PC-9 (cell line): ENCODE measurements around the gene BRSK2. TPM values are rescaled to one million over a fixed set of nuclear protein-coding genes. Genes with fewer than 3 reads are reported as not detected.
"Not testable (repeated sequence)": the region's sequence is repeated elsewhere in the genome, so short reads cannot be mapped to it uniquely, and the experiment has no call there.

ENCODE experiments used
- BruUV-seq: library from RNA; stranded (reverse); fragments of 400-500 nt; replicated peaks from 2 replicates; lab custom pipeline; 2021; lab: Mats Ljungman, UMichigan
- CTCF ChIA-PET: fragments of 300-600 bp; sonication (Branson Sonifier 250); formaldehyde crosslinking; loops from one replicate; lab custom pipeline; 2022; ENCODE audit warnings: antibody characterized with exemption; lab: Charles Lee
- POLR2A ChIA-PET: fragments of 300-600 bp; sonication (Branson Sonifier 250); formaldehyde crosslinking; loops from one replicate; lab custom pipeline; 2022; ENCODE audit warnings: antibody characterized with exemption; ENCODE audit not compliant: unreplicated experiment; lab: Charles Lee
- DNase-seq, 2 experiments: peaks; one replicate each; pipeline versions ENCODE4 v3.0.0 to v3.0.0-alpha.2; 2015 to 2022; ENCODE audit warnings: mixed read lengths in 1 of 2
- H2AFZ ChIP-seq: fragments of 200-600 bp; sonication (generic); 2 replicates; pipeline ENCODE4 v1.8.1; 2017; ENCODE audit warnings: antibody characterized with exemption
- H3F3A ChIP-seq: fragments of 200-600 bp; sonication (generic); 2 replicates; pipeline ENCODE4 v1.8.1; 2017; ENCODE audit warnings: antibody characterized with exemption, mild to moderate bottlenecking, low read depth; ENCODE audit not compliant: insufficient read depth
- H3K27ac ChIP-seq: fragments of 200-600 bp; sonication (generic); 2 replicates; pipeline ENCODE4 v1.6.1; 2016; ENCODE audit warnings: mixed run types
- H3K27me3 ChIP-seq: fragments of 200-600 bp; sonication (generic); 2 replicates; pipeline ENCODE4 v1.6.1; 2016; ENCODE audit warnings: low read depth, mixed run types; ENCODE audit not compliant: insufficient read depth
- H3K36me3 ChIP-seq: fragments of 200-600 bp; sonication (generic); 2 replicates; pipeline ENCODE4 v1.6.1; 2016; ENCODE audit warnings: low read depth, mixed run types
- H3K4me1 ChIP-seq: fragments of 200-600 bp; sonication (generic); replicated peaks from 2 replicates; pipeline ENCODE4 v1.6.1; 2016; ENCODE audit warnings: mixed run types; ENCODE audit not compliant: insufficient read depth
- H3K4me2 ChIP-seq: fragments of 200-600 bp; sonication (generic); 2 replicates; pipeline ENCODE4 v1.6.1; 2017; ENCODE audit warnings: mixed run types
- H3K4me3 ChIP-seq: fragments of 200-600 bp; sonication (generic); 2 replicates; pipeline ENCODE4 v1.6.1; 2016; ENCODE audit warnings: mixed run types
- H3K79me2 ChIP-seq: fragments of 200-600 bp; sonication (generic); 2 replicates; pipeline ENCODE4 v1.6.1; 2017; ENCODE audit warnings: low read depth, mixed run types
- H3K9me2 ChIP-seq: fragments of 200-600 bp; sonication (generic); 2 replicates; pipeline ENCODE4 v1.8.1; 2017; ENCODE audit warnings: mild to moderate bottlenecking; ENCODE audit not compliant: insufficient read depth
- H3K9me3 ChIP-seq: fragments of 200-600 bp; sonication (generic); 2 replicates; pipeline ENCODE4 v1.8.1; 2016; ENCODE audit warnings: low read depth; ENCODE audit not compliant: insufficient read depth
- H4K20me1 ChIP-seq: fragments of 200-600 bp; sonication (generic); 2 replicates; pipeline ENCODE4 v1.8.1; 2017; ENCODE audit not compliant: insufficient read depth
- EZH2 ChIP-seq: fragments of 200-600 bp; sonication (generic); IDR thresholded peaks from 2 replicates; pipeline ENCODE4 v1.8.0; 2017; ENCODE audit warnings: antibody characterized with exemption, low read depth
- intact Hi-C: fragments of 100-400 bp; cut with micrococcal nuclease; formaldehyde crosslinking; loops from one replicate; pipeline ENCODE4 v1.10.0; 2022; ENCODE audit not compliant: unreplicated experiment
- total RNA-seq: library from RNA; stranded (reverse); gene quantifications from 2 replicates; pipeline ENCODE4 v1.2.3, GENCODE V29; 2021
- TF ChIP-seq, protein P1 (sequence below): fragments of 200-600 bp; sonication (generic); conservative IDR thresholded peaks from 2 replicates; pipeline ENCODE4 v1.6.1; 2017; ENCODE audit warnings: mixed run types, antibody characterized with exemption, mild to moderate bottlenecking, moderate library complexity

Gene BRSK2
- total RNA-seq, 1 experiment from 2014 or later = 2.9 TPM

DNA sequence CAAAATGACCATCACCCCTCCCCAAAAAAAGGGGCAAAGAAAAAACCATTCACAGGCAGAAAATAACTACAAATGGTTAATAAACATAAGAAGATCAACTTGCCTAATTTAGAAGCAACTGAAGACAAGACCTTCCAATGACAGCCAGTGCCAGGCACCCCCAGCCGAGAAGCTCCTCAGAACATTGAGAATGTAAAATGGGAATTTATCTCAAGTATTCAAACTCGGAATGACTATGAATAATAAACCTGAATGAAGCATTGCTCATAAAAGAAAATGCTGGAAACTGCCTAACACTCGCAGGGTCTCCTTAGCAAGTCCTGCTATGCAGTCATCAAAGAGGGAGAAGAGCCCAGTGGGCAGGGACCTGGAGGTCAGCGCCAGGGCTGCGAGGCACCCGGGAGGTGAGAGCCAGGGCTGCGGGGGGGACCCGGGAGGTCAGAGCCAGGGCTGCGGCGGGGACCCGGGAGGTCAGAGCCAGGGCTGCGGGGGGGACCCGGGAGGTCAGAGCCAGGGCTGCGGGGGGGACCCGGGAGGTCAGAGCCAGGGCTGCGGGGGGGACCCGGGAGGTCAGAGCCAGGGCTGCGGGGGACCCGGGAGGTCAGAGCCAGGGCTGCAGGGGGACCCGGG lies 120.0 kb downstream of the BRSK2 start:
- no TSS peak for BruUV-seq
- H3K36me3 ChIP-seq = no peaks in the 10 kb centered on the region
- CTCF ChIA-PET = no interaction called here
- H3K4me3 ChIP-seq = no peak overlapping the region
- DNase-seq = no peak
- no peaks in the 10 kb centered on the region for H3K9me2 ChIP-seq
- intact Hi-C loops = no loop called here
- H3F3A ChIP-seq = peaks cover 10% of the 10 kb centered on the region; the same call in 1 of the 2 replicates
- H3K27me3 ChIP-seq = no peaks in the 10 kb centered on the region
- no peaks in the 10 kb centered on the region for H3K9me3 ChIP-seq
- no peak overlapping the region for H3K27ac ChIP-seq
- no peak overlapping the region for H3K4me2 ChIP-seq
- no peak for TF ChIP-seq EZH2
- TF ChIP-seq, protein P1, sequence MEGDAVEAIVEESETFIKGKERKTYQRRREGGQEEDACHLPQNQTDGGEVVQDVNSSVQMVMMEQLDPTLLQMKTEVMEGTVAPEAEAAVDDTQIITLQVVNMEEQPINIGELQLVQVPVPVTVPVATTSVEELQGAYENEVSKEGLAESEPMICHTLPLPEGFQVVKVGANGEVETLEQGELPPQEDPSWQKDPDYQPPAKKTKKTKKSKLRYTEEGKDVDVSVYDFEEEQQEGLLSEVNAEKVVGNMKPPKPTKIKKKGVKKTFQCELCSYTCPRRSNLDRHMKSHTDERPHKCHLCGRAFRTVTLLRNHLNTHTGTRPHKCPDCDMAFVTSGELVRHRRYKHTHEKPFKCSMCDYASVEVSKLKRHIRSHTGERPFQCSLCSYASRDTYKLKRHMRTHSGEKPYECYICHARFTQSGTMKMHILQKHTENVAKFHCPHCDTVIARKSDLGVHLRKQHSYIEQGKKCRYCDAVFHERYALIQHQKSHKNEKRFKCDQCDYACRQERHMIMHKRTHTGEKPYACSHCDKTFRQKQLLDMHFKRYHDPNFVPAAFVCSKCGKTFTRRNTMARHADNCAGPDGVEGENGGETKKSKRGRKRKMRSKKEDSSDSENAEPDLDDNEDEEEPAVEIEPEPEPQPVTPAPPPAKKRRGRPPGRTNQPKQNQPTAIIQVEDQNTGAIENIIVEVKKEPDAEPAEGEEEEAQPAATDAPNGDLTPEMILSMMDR = no peak
- no peak overlapping the region for H2AFZ ChIP-seq
- H3K79me2 ChIP-seq = no peaks in the 10 kb centered on the region
- H3K4me1 ChIP-seq = no peaks in the 10 kb centered on the region
- peaks cover 47% of the 10 kb centered on the region for H4K20me1 ChIP-seq
- POLR2A ChIA-PET = no interaction called here

DNA sequence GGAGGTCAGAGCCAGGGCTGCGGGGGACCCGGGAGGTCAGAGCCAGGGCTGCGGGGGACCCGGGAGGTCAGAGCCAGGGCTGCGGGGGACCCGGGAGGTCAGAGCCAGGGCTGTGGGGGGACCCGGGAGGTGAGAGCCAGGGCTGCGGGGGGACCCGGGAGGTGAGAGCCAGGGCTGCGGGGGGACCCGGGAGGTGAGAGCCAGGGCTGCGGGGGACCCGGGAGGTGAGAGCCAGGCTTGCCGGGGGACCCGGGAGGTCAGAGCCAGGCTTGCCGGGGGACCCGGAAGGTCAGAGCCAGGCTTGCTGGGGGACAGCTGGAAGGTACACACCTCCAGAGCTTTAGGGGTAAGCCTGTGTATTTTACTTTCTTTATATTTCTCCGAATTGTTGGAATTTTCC lies 120.6 kb downstream of the BRSK2 start:
- intact Hi-C loops = not testable (repeated sequence)

DNA sequence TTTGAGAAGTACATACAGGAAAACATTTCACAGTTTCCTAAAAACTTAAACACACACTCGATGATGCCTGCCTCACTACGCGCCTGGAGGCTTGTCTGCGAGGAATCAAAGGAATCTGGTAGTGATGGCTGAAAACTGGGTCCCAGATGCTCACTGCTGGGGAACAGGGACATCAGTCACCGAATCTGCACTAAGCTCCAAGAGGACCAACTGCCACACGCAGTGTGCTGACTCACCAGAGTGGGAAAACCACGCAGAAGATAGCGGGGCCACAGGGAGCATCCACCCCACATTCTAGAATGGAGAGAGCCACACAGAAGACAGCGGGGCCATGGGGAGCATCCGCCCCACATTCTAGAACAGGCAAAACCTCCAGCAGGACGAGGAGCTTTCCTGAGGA lies 121.2 kb downstream of the BRSK2 start:
- ChIA-PET CTCF (no interaction called here), POLR2A (no interaction called here)
- intact Hi-C loops = no loop called here
- no peak overlapping the region for H3K27ac ChIP-seq
- DNase-seq = no peak
- H3F3A ChIP-seq = peaks cover 10% of the 10 kb centered on the region; the same call in 1 of the 2 replicates
- BruUV-seq = no TSS peak
- H3K4me1 ChIP-seq = no peaks in the 10 kb centered on the region
- no peak overlapping the region for H3K4me2 ChIP-seq
- H4K20me1 ChIP-seq = peaks cover 56% of the 10 kb centered on the region
- H3K4me3 ChIP-seq = no peak overlapping the region
- no peak for TF ChIP-seq EZH2
- TF ChIP-seq, protein P1 = no peak
- no peaks in the 10 kb centered on the region for H3K9me3 ChIP-seq
- H3K9me2 ChIP-seq = no peaks in the 10 kb centered on the region
- H3K79me2 ChIP-seq = no peaks in the 10 kb centered on the region
- no peak overlapping the region for H2AFZ ChIP-seq
- no peaks in the 10 kb centered on the region for H3K27me3 ChIP-seq
- H3K36me3 ChIP-seq = no peaks in the 10 kb centered on the region

More for the DNA sequence above, 120.6 kb downstream of the BRSK2 start:
- H3K27me3 ChIP-seq, H3K36me3 ChIP-seq, H3K4me3 ChIP-seq, H2AFZ ChIP-seq, H3K4me1 ChIP-seq, H3K9me2 ChIP-seq, H3K79me2 ChIP-seq, POLR2A ChIA-PET, H3K9me3 ChIP-seq, CTCF ChIA-PET, BruUV-seq, H3K4me2 ChIP-seq, H3K27ac ChIP-seq, DNase-seq: not testable (repeated sequence)
- Histone ChIP-seq H4K20me1 (peaks cover 53% of the 10 kb centered on the region), H3F3A (peaks cover 10% of the 10 kb centered on the region; the same call in 1 of the 2 replicates)
